Heart left ventricle (tissue), 13 donors: ENCODE measurements around the gene PRICKLE4.

Experiments
- CTCF ChIP-seq, 12 donors: fragments of 200-600 bp; sonication (generic) in 4 of 12; IDR thresholded peaks; one replicate each; pipeline versions ENCODE4 v1.5.0 to v1.8.0; 2018 to 2022; ENCODE audit warnings: antibody characterized with exemption in 12 of 12, mild to moderate bottlenecking in 5 of 12
- POLR2A ChIP-seq, 2 donors: fragments of 450-650 bp; IDR thresholded peaks; one replicate each; pipeline ENCODE4 v1.6.1; 2017; ENCODE audit warnings: antibody characterized with exemption in 2 of 2, mild to moderate bottlenecking in 2 of 2, moderate library complexity in 2 of 2
- donor health status: ischemic (EF 13 %, LVEDD 7.1; RV severe dilation, severe dysfunction).
- donor health status: DM: no; HTN: yes; CAD: no.
- donor health status: DM: no; HTN: no; CAD: no.
- donor health status: ischemic (EF 25% LVEDD 6.9; RV normal size, moderate dysfunction).
- donor health status: ischemic (EF 25% LVEDD 5.7; RV mildly dilated, moderate dysfunction).
- donor health status: ischemic (EF 35%, LVEDD 5.7; RV mildly dilated, moderate dysfunction).
- donor health status: nonischemic (EF 11% LVEDD 7.7; RV severe dilation, severe dysfunction).
- donor health status: DM: yes; HTN: yes; CAD: no.
- donor health status: PGD.
- donor health status: ischemic (EF 29% LVEDD 5.4; RV normal size, mild dysfunction).
- donor health status: nonischemic (EF 23%, LVEDD 6.1; RV moderate dilation, normal function).

- TF ChIP-seq CTCF (IDR thresholded peaks at IDR 0.05), result no peak
- no peak for TF ChIP-seq POLR2A (IDR thresholded peaks at IDR 0.05)
Measured at GRCh38 chr6:41741625-41742490, 38.7 kb upstream of the PRICKLE4 start.
